Limb (tissue), 2 donors: ENCODE data around the gene NDST3.

Source experiments
- DNase-seq, 2 donors: peaks; one replicate each; pipeline ENCODE4 v3.0.0-alpha.2; 2016; ENCODE audit errors: extremely low spot score in 2 of 2

Gene NDST3

DNA sequence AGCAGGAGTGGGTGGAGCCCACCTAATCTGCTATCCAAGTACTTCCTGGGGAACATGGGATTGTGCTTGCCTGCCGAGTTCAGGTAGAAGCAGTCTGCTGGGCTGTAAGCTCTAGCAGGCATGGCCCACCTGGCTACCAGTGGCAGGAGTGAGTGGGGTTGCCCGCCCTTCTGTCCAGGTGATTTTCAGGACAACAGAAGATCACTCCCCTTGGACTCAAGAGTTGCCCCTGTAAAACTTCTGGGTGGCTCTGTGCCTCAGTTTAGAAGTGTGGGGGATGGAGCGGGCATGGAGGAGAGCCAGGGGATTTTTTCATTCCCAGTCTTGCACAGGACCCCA is 43.5 kb downstream of the NDST3 start:
- no peak for DNase-seq

DNA sequence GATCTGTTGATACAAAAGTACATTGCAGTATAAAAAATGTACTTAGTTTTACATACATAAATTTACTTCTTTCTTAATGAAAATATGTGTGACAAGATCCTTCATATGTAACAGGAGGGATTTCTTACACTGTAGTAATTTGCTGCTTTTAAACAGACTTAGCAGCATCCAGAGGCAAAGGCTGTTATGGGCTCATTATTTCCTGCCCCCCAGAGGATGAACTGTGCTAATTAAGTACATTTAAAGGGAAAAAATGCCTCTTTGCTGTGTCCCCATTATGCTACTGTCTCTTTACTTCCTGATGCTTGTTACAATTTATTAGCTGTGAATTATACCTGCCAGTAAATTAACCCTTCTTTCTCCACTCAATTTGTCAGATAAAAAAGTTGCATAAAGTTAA is 47.1 kb downstream of the NDST3 start:
- DNase-seq: no peak

DNA sequence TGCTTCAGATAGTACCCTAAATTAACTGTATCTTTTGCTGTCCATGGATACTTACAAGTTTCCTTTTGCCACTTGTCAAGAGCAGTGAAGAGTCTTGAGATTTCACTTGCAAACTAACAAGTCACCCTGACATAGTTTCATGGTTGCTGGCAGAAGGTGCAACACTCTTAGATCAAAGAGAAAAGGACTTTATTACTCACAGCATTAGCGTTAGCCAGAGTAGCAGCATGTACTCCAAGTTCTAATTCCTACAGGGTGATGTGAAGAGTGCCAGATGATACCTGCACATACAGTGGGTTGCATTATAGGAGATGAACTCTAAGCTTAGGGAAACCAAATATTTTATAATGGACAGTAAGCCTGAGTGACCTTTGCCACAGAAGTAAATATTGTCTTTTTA is 47.9 kb downstream of the NDST3 start:
- no peak for DNase-seq

DNA sequence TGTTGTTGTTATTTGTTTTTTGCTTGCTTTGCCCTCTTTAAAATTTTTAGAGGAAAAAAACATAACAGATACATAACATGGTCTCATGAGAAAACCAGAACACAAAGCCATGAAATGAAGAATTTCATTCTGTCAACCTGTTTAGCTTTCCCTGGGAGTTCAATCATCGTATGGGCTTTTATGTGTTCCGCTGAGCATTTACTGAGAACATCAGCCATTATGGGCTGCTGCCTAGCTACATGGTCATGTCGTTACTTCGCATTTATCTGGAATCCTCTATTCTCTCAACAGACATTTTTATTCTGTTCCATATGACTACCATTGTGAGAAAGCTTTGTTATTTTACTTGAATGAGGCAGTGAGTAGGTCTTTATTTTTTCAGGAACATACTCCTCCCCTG is 51.4 kb downstream of the NDST3 start:
- DNase-seq: no peak

DNA sequence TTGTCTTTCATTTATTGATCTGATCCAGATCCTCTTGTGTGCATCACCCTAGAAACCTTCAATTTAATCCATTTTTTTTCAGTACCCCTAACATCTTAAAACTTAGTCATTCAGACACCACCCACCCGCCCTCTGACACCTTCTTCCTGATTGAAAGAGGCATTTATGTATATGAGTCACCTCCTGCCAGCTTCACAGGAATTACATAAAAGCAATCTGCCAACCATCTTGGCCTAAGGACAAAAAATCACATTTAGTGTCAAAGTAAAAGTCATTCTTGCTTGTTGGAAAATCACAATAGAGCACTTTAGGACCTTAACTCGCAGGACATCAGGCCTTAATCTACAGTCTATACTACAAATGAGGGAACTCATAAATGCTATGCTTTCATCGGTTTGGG is 52.1 kb downstream of the NDST3 start:
- DNase-seq: no peak

DNA sequence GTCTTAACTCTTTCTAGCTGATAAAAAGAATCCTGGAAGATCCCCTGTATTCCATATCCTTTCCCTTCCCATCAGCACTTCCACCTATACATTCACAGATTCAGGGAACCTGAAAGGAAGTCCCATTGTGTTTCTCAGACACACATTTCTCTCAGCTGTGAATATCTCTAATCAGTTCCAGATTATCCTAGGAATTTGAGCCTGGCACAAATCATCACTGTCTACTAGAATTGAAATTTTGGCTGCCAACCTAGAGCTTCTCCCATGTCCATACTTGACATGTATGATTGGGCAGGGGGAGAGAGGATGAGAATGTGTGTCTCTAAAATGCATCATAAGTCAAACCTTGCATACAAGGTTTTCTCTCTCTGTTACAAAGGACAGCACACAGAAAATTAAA is 53.1 kb downstream of the NDST3 start:
- DNase-seq: no peak

DNA sequence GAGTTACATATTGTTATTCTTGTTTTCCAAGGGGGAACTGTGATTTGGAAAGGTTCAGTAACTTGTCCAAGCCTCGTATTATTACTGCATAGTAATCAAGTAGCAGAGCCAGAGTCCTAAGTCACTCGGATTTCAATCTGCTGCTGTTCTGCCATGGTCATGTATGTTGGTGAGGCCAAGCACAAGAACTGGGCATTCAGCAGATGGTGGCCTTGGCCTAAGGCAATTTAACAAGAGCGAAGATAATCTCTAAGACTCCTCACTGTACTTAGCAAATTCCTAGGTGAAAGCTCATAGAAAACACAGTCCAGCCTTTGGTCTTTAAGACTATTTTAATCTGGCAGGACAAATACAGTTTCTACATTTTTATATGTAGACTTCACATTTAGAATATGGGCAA is 64.8 kb downstream of the NDST3 start:
- no peak for DNase-seq

DNA sequence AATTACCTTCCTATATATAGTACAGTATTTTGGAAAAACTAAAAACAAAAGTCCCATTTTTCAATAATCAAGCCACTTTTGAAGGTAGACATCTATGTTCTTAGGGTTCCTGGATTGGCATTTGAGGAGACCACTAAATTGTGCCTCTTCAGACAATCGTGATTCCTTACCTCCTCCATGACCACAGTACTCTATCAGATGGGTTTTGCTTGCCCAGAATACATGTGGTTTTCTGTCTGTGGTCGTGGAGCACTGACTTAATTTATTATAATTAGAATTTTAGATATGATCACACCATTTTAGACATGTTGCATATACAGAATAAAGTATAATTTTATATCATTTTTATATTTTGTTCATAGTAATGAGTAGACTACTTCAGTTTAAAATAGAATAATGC is 67.9 kb downstream of the NDST3 start:
- DNase-seq: no peak

DNA sequence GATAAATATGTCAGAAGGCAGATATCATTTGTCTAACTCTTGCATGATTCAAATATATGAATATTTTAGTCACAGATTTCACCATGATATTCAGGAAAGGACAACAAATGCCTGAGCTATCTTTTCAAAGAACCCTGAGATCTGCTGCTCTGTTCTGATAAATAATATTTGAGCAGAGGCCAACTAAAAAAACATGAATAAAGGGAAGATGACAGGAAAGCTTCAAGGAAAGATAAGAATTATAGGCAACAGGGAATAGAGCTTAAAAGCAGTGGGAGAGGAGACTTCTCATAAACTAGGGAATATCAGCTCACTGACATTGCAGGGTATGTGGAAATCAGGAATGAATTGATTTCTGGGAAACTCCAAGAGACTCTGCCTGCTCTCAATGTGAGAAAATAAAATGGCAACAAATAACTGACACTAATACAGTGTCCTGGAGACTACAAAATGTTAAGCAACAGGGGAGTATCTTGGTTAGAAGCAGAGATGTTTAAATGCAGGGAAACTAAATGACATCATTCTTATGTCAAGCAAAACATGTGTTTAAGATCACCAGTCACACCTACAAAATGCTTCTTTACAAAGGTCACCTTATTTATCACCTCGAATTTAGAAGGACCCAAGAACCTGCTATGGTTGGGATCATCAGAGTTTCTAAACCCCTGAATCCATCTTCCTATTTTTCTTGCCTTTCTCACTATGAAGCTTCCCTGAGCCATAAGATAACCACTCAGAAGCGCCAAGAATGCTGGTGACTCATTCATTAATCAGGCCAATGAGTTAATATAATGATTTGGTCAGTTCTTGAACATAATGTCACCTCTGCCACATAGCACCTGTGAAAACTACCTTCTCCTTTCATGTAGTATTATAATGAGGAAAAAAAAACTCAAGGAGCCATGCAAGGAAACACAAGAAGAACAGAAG is 78.1 kb downstream of the NDST3 start:
- DNase-seq: no peak

DNA sequence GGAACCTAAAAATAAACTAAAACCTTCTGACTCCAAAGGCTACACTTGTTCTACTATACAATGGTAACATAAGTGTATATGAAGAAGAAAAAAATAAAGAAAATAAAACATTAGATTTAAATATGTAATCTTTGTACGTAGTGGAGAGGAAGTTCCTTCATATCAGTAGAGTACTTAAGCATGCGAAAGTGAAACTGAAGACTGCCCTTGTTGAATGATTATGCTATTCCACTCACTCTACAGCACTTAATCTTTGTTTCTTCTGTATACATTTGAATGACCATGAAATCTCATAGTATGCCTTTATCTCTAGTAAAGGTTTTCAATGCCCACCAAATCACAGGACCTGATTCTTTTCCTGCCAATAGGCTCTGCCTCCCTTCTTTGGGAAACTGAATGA is 78.9 kb downstream of the NDST3 start:
- DNase-seq: no peak

DNA sequence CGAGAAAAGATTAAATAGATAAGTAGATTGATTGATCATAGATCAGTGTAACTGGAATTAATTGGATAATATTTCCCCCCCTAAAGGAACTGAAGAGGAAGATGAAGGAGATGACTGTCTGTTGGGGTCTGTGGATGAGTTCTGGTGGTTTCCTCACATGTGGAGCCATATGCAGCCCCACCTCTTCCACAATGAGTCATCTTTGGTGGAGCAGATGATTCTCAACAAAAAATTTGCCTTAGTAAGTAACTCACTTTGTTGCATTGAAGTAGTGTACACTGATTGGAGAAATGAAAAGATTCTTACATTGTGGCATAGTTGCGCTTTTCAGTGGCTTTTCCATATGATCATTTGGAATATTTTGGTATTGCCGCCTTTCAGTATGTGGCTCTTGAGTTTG is 80.4 kb downstream of the NDST3 start:
- no peak for DNase-seq

DNA sequence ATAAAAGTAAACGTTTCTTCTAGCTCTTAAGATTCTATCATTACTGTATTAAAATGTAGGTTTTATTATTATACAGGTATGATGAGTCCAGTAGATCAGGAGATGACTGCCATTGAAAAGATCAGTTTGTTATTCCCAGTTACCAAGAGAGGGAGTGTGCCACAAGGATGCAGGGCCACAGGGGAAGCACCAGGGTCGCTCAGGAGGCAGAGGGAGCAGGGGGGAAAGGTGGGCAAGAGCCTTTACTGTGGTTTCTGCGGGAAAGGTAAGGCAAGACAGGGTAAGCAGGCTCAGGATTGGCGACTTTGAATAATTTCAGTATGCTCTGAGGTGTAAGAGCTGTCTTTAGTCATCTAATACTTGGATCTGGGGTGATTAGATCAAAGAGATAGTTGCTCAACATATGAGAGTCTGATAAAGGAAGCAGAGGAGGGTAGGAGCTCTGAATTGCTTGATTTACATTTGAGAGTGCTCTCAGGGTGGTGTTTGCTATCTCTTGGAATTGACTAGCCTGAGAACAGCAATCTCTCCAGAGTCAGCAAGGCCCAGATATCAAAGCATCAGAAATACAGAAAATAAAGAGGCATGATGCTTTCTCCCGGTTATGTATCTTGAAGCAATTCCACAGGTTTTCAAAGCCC is 86.0 kb downstream of the NDST3 start:
- no peak for DNase-seq

DNA sequence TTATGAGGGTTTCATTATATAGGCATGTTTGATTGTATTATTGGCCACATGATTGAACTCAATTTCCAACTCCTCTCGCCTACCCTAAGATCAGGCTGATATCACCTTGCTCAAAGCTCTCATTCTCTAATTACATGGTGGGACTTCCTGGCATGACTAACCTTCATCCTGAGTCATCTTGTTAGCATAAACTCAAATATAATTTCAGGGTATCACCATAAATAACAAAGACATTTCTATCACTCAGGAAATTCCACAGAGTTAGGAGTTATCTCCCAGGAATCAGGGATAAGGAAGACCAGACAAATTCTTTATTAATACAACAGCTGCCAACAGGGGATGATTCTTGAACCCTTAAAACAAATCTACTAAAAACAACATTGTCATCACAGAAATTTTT is 90.7 kb downstream of the NDST3 start:
- no peak for DNase-seq

DNA sequence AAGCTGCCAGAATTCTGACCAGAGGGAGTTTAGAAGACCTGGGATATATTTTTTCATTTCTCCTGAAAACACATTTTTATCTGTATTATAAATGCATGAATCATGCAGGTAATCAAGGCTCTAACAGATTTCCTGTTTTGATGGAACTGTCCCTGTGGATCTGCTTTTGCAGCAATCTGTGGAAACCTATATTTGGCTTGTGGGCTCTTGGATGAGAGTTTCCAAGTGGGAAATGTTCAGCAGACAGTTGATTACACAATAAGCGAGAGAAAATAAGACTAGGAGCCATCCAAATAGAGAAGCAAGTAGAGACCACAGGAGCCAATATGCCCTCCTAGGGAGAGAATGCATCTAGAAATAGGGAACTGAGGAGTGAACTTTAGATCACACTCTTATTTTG is 105.0 kb downstream of the NDST3 start:
- DNase-seq: no peak

DNA sequence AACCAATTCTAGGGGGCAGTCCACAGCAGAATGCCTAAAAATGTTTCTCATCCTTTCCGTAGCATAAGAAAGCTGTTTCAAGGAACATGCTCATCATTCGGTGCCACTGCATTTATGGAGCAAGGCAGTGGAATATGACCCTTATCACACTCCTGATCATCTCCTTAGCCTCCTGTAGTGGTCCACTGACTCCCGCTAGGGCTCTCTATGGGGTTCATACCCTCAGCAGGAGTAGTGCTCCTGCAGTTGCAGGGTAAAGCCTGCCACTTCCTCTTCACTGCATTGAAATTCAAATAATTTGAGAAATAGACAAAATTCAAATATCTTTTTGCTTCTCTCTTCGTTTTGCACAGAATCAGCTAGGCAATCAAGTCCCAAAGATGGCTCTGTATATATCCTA is 107.0 kb downstream of the NDST3 start:
- no peak for DNase-seq

DNA sequence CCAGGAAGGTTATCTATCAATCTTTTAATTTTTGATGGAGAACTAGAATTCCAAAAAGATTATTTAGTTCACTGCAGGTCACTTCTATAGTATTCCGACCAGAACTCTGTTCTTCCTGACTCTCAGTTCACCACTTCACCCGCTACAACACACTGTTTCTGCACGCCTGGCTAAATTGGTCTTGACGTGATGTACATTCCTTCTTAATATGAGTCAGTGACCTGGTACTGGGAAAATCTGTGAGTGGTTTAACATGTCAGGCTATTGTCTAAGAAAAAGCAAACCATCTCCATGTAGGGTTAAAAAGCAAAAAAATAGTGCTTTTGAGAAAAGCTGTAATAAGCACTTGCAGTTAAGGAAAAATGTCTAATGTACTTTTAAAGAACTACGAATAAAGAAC is 120.4 kb downstream of the NDST3 start:
- no peak for DNase-seq

DNA sequence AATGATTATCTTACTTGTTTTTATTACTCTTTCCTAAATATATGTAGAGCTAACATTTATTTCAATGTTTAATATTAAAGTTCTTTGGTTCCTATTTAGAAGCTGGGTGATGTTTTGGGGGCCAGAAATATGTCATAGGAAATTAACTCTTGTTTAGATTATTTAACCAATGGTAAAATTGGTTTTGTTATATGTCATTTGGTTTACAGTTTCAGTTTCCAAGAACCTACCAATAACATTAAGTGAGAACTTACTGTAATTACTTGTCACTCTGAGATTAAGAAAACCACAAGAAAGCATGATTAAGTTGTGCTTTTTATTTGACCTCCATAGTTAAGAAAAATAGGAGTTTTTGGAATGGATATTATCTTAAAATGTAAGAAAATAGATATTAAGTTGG is 121.2 kb downstream of the NDST3 start:
- no peak for DNase-seq

DNA sequence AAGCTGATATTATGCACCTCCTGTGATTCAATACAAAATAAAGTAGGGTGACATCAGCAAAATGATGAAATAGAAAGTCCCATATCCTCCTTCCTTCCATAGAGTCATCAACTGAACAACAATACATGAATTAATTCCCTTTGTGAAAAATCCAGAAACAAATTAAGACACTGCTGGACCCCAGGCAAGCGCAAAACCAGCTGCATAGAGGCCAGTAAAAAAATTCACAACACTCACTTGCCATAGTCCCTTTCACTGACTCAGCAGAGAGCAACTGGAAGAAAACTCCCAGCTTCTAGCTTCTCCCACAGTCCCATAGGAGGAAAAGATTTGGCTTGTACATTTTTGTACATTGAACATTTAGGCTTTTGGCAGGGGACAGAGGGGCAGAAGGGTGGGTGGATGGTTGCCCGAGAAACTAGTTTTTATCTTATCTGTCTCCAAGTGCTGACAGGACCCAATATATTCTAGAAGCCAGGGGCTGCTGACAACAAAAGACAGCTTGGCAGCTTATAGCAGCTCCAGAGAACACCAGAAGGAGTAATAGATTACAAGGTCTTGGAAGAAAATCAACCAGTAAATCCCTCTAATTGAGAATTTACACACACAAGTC is 124.6 kb downstream of the NDST3 start:
- no peak for DNase-seq

DNA sequence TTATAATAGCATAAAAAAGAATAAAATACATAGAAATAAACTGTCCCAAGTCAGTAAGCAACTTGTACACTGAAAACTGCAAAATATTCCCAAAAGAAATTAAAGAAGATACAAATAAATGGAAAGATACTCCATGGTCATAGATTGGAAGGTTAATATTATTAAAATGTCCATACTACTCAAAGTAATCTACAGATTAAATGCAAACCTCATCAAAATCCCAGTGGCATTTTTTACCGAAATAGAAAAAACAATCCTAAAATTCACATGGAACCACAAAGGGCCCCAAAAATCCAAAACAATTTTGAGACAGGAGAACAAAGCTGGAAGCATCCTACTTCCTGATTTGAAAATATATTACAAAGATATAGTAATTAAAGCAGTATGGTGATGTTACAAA is 133.0 kb downstream of the NDST3 start:
- DNase-seq: no peak

DNA sequence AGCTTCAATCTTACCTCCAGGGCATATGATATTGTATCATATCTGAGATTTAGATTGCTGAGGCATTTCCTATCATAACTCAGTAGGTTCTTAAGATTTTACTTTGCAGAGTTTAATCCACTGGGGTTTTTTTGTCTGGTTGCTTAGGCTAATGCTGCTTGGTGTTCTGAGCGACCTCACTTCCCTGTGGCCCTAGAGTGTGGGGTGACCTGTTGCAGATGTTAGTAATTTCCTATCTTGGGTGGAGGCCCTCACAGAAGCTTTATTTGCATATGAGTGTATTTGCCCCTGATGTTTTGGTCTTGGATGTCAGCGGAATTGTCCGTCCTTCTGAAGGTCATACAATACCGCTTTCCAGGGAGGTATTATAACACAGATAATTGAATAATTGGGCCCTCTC is 137.1 kb downstream of the NDST3 start:
- DNase-seq: no peak

DNA sequence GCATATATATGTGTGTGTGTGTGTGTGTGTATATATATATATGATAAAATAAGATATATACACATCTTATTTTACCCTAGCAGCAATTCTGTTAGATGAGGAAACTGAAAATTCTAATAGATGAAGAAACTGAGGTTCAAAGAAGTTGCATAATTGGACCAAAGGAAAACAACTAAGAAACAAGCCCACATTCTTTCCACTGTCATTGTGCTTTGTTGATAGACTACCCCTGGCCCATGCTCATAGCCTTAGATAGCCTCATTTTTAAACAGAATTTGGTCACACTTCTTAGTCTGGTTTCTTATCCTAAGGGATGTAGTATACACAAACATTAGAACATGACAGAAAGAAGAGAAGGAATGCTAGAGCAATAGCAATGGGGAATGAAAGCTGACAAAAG is 138.8 kb downstream of the NDST3 start:
- DNase-seq: no peak

DNA sequence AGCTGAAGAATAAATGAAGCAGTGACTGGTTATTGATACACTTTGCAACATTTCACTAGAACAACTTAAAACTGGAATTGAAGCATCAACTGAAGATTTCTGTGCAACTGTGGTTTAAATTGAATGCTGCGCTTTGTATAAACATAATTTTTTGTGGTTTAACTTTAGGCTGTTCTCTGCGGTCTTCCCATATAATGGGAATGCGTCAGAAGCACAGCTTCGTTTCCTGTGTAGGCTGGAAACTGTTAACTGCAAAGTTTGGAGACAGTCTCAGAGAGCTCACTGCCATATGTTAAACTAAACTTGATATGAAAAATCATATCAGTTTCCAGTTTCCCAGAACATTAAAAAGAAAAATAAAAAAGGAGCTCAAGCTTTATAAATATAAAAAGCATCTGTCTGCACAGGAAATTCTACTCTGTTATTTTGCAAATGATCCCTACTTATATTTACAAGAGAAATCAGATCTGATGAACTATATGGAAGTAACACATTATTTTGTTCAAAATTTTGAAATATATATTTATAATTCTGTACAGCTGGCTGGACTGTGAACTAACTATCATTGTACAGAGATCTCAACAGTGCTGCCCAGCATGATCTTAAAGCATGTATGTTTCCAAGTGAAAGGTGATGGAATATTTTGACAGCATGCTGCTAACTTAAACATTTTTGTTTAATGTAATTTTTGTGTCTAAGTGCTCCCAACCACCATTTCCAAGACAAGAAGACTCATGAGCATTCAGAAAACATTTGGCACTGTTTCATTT is 139.9 kb downstream of the NDST3 start:
- DNase-seq: peak in 1 of 2 donors; percentile 48
